ENCODE measurements around the gene GARIN1A. TPM values are rescaled to one million over a fixed set of nuclear protein-coding genes. Genes with fewer than 3 reads are reported as not detected.
"Not testable (repeated sequence)": the region's sequence is repeated elsewhere in the genome, so short reads cannot be mapped to it uniquely, and the experiment has no call there.

The GARIN1A gene
- total and polyA plus RNA-seq, 7 donors, result 0.49 to 3.0 (median 2.2) TPM; not detected in 2

GRCh38 chr7:128660596-128660995 is 11.5 kb upstream of the GARIN1A start:
- intact Hi-C loops (cut with DNase I), result no loop called here
- H3K4me1 ChIP-seq, result no peaks in the 10 kb centered on the region
- no peaks in the 10 kb centered on the region for H3K27me3 ChIP-seq
- TF ChIP-seq EP300 (IDR thresholded peaks at IDR 0.05) (no peak), CTCF (IDR thresholded peaks at IDR 0.05) (no peak), POLR2A (IDR thresholded peaks at IDR 0.05) (no peak), POLR2AphosphoS5 (IDR thresholded peaks at IDR 0.05) (no peak)
- DNase-seq, result no peak
- 94 to 97% methylated on average over 3 of the region's 3 CpGs for WGBS, 2 donors
- no peaks in the 10 kb centered on the region for H3K36me3 ChIP-seq
- H3K27ac ChIP-seq, result no peak overlapping the region
- H3K9me3 ChIP-seq, result peaks cover 0 to 3% (median 3%) of the 10 kb centered on the region in 4 donors
- H3K4me3 ChIP-seq, result no peak overlapping the region

DNA sequence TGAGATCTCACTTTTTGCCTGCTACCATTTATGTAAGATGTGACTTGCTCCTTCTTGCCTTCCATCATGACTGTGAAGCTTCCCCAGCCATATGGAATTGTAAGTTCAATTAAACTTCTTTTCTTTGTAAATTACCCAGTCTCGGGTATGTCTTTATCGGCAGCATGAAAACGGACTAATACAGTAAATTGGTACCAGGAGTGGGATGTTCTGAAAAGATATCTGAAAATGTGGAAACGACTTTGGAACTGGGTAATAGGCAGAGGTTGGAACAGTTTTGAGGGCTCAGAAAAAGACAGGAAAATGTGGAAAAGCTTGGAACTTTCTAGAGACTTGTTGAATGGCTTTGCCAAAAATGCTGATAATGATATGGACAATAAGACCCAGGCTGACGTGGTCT is 10.6 kb upstream of the GARIN1A start:
- no peaks in the 10 kb centered on the region for H3K4me1 ChIP-seq
- H3K9me3 ChIP-seq, result peaks cover 0 to 3% (median 3%) of the 10 kb centered on the region in 4 donors
- no peak for DNase-seq
- no peak overlapping the region for H3K27ac ChIP-seq
- no peaks in the 10 kb centered on the region for H3K36me3 ChIP-seq
- H3K4me3 ChIP-seq, result no peak overlapping the region
- no peak for TF ChIP-seq POLR2AphosphoS5 (IDR thresholded peaks at IDR 0.05)
- no peak for TF ChIP-seq EP300 (IDR thresholded peaks at IDR 0.05)
- TF ChIP-seq CTCF (IDR thresholded peaks at IDR 0.05), result no peak
- no peak for TF ChIP-seq POLR2A (IDR thresholded peaks at IDR 0.05)
- intact Hi-C loops (cut with DNase I), result no loop called here
- 99% methylated on average over 5 of the region's 5 CpGs for WGBS, 2 donors
- H3K27me3 ChIP-seq, result no peaks in the 10 kb centered on the region

DNA sequence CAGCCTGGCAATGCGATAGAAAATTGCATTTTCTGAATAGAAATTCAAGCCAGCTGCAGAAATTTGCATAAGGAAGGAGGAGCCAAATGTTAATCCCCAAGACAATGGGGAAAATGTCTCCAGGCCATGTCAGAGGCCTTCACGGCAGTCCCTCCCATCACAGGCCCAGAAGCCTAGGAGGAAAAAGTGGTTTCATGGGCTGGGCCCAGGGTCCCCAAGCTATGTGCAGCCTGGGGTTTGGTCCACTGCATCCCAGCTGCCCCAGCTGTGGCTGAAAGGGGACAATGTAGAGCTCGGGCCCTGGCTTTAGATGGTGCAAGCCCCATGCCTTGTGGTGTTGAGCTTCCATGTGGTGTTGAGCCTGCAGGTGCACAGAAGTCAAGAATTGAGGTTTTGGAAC is 10.0 kb upstream of the GARIN1A start:
- 97 to 98% methylated on average over 3 of the region's 3 CpGs for WGBS, 2 donors
- Histone ChIP-seq H3K4me1 (no peaks in the 10 kb centered on the region), H3K9me3 (peaks cover 0 to 3% (median 3%) of the 10 kb centered on the region in 4 donors), H3K36me3 (no peaks in the 10 kb centered on the region), H3K4me3 (no peak overlapping the region), H3K27me3 (no peaks in the 10 kb centered on the region), H3K27ac (no peak overlapping the region)
- DNase-seq, result no peak
- intact Hi-C loops (cut with DNase I), result no loop called here
- TF ChIP-seq EP300 (IDR thresholded peaks at IDR 0.05) (no peak), CTCF (IDR thresholded peaks at IDR 0.05) (no peak), POLR2A (IDR thresholded peaks at IDR 0.05) (no peak), POLR2AphosphoS5 (IDR thresholded peaks at IDR 0.05) (no peak)

DNA sequence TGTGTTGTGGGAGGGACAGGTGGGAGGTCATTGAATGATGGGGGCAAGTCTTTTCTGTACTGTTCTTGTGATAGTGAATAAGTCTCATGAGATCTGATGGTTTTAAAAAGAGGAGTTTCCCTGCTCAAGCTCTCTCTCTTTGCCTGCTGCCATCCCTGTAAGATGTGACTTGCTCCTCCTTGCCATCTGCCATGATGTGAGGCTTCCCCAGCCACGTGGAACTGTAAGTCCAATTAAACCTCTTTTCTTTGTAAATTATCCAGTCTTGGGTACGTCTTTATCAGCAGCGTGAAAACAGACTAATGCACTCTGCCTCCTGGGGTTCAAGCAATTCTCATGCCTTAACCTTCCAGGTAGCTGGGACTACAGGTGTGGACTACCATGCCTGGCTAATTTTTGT is 8.9 kb upstream of the GARIN1A start:
- H3K27ac ChIP-seq; H3K9me3 ChIP-seq; intact Hi-C loops (cut with DNase I); DNase-seq; H3K4me1 ChIP-seq; H3K27me3 ChIP-seq; H3K36me3 ChIP-seq; H3K4me3 ChIP-seq: not testable (repeated sequence)
- 90 to 95% methylated on average over 3 of the region's 3 CpGs for WGBS, 2 donors

GRCh38 chr7:128665057-128665456 is 7.0 kb upstream of the GARIN1A start:
- 48 to 61% methylated on average over 1 of the region's 1 CpG for WGBS, 2 donors

More at GRCh38 chr7:128665057-128665456, 7.0 kb upstream of the GARIN1A start:
- H3K4me1 ChIP-seq, result no peaks in the 10 kb centered on the region
- TF ChIP-seq POLR2AphosphoS5 (IDR thresholded peaks at IDR 0.05) (no peak), POLR2A (IDR thresholded peaks at IDR 0.05) (no peak), CTCF (IDR thresholded peaks at IDR 0.05) (no peak), EP300 (IDR thresholded peaks at IDR 0.05) (no peak)
- H3K4me3 ChIP-seq, result no peak overlapping the region
- no peaks in the 10 kb centered on the region for H3K27me3 ChIP-seq
- no peak for DNase-seq
- intact Hi-C loops (cut with DNase I), result no loop called here
- H3K9me3 ChIP-seq, result peaks cover 0 to 3% (median 3%) of the 10 kb centered on the region in 4 donors
- H3K36me3 ChIP-seq, result no peaks in the 10 kb centered on the region
- H3K27ac ChIP-seq, result no peak overlapping the region
